GM19193 (cell line): ENCODE data around the gene CTDSP2.

Experiments used
- POLR2A ChIP-seq: IDR thresholded peaks from 4 replicates; pipeline ENCODE4 v1.6.1; 2011; ENCODE audit not compliant: insufficient read depth, insufficient read length; ENCODE audit errors: extremely low read depth

The CTDSP2 gene

GRCh38 chr12:57772429-57773322, 73.9 kb downstream of the CTDSP2 start, which contains the start of gene EEF1AKMT3:
Gene EEF1AKMT3 (plus strand): TSS chr12:57772614. CDS start chr12:57772725, 111 bp downstream.
- no peak for TF ChIP-seq POLR2A

- TF ChIP-seq POLR2A = peak; percentile 88
These were observed 74.6 kb downstream of the CTDSP2 start, which contains the start of gene METTL1 for GRCh38 chr12:57771873-57772428. Gene METTL1 (minus strand): TSS chr12:57772105. CDS start chr12:57772083, 22 bp downstream.

GRCh38 chr12:57771236-57771872, 75.2 kb downstream of the CTDSP2 start:
- no peak for TF ChIP-seq POLR2A

GRCh38 chr12:57770734-57771133, 75.8 kb downstream of the CTDSP2 start:
- no peak for TF ChIP-seq POLR2A
